Kidney (tissue), 14 donors: Measurements from ENCODE around the gene NTRK1. TPM values are rescaled to one million over a fixed set of nuclear protein-coding genes. Genes with fewer than 3 reads are reported as not detected.

Experiments used
- DNase-seq, 5 donors: peaks; one replicate each; pipeline ENCODE4 v3.0.0-alpha.2; 2013 to 2020
- FAIRE-seq: peaks from 2 replicates; lab custom pipeline; 2012; peaks lifted over from hg19 to GRCh38; lab: Jason Lieb, UNC
- H3K27ac ChIP-seq, 2 donors: one replicate each; pipeline ENCODE4 v1.7.0; 2013; ENCODE audit warnings: low read depth in 2 of 2, low read length in 2 of 2, inconsistent platforms in 1 of 2
- H3K27me3 ChIP-seq: one replicate; pipeline ENCODE4 v1.7.1; 2013; ENCODE audit warnings: low read length, inconsistent platforms; ENCODE audit not compliant: control insufficient read depth, insufficient read depth
- H3K36me3 ChIP-seq, 3 donors: one replicate each; pipeline versions ENCODE4 v1.7.0 to v1.7.1; 2013; ENCODE audit warnings: low read length in 3 of 3, control low read depth in 1 of 3, inconsistent platforms in 1 of 3; ENCODE audit not compliant: insufficient read depth in 3 of 3, control insufficient read depth in 2 of 3
- H3K4me1 ChIP-seq, 3 donors: one replicate each; pipeline versions ENCODE4 v1.7.0 to v1.7.1; 2013; ENCODE audit warnings: low read length in 3 of 3, inconsistent platforms in 1 of 3, low read depth in 1 of 3; ENCODE audit not compliant: control insufficient read depth in 2 of 3, insufficient read depth in 2 of 3
- H3K4me3 ChIP-seq, 3 donors: one replicate each; pipeline versions ENCODE4 v1.7.0 to v1.8.1; 2013; ENCODE audit warnings: low read length in 3 of 3, control low read depth in 1 of 3, inconsistent platforms in 1 of 3
- H3K9ac ChIP-seq, 3 donors: one replicate each; pipeline versions ENCODE4 v1.7.0 to v1.7.1; 2013; ENCODE audit warnings: low read length in 3 of 3, control low read depth in 1 of 3, inconsistent platforms in 1 of 3
- H3K9me3 ChIP-seq, 3 donors: one replicate each; pipeline versions ENCODE4 v1.7.0 to v1.7.1; 2013; ENCODE audit warnings: low read length in 3 of 3, control low read depth in 1 of 3, inconsistent platforms in 1 of 3; ENCODE audit not compliant: control insufficient read depth in 2 of 3, insufficient read depth in 1 of 3
- CTCF ChIP-seq: IDR thresholded peaks from 3 replicates; pipeline ENCODE4 v1.5.1; 2012; ENCODE audit warnings: mild to moderate bottlenecking, moderate library complexity, borderline replicate concordance; ENCODE audit not compliant: insufficient read depth; ENCODE audit errors: extremely low read depth
- intact Hi-C: fragments of 100-400 bp; cut with DNase I; formaldehyde crosslinking; loops from one replicate; pipeline ENCODE4 v1.11.1; 2022
- polyA plus RNA-seq: library from polyadenylated mRNA; stranded (reverse); fragments of 350-450 nt; fragmentation: Illumina TruSeq; extraction: RNeasy Lipid Tissue Mini Kit (QIAGEN cat#74804); gene quantifications from one replicate; pipeline ENCODE4 v1.2.3, GENCODE V29; 2014; ENCODE audit warnings: low read depth, low replicate concordance; ENCODE audit not compliant: insufficient read depth
- total RNA-seq: library from RNA; stranded (reverse); fragmentation: NEBNext Ultra II Directional; extraction: Animal tissue kit (Norgen Biotek cat#: 25700); gene quantifications from one replicate; pipeline ENCODE4 v1.2.1, GENCODE V29; 2021
- donor health status: control.
- donor health status: control.
- donor health status: control.
- donor health status: control.
- donor health status: control.
- donor health status: DM: yes; HTN: yes; CAD: no.
- donor health status: Normal renal cell carcinoma (clear cell type).

Gene NTRK1
- total and polyA plus RNA-seq, 2 donors from 2014 or later, result 1.0 to 1.3 TPM

- H3K27ac ChIP-seq, result no peak overlapping the region
Measured at GRCh38 chr1:156826630-156827029, 34.0 kb upstream of the NTRK1 start.

GRCh38 chr1:156828400-156829124, 32.1 kb upstream of the NTRK1 start:
- Histone ChIP-seq H3K4me3 (no peak overlapping the region), H3K27ac (no peak overlapping the region), H3K36me3 (no peaks in the 10 kb centered on the region), H3K27me3 (no peaks in the 10 kb centered on the region), H3K9me3 (no peaks in the 10 kb centered on the region), H3K9ac (no peak overlapping the region), H3K4me1 (no peaks in the 10 kb centered on the region)
- FAIRE-seq, result no peak
- peak in 1 of 5 donors; percentile 59 for DNase-seq
- intact Hi-C loops, result no loop called here
- no peak for TF ChIP-seq CTCF

More at GRCh38 chr1:156826630-156827029, 34.0 kb upstream of the NTRK1 start:
- intact Hi-C loops, result no loop called here
- Histone ChIP-seq H3K9ac (no peak overlapping the region), H3K36me3 (no peaks in the 10 kb centered on the region), H3K4me1 (no peaks in the 10 kb centered on the region), H3K4me3 (no peak overlapping the region), H3K27me3 (no peaks in the 10 kb centered on the region), H3K9me3 (no peaks in the 10 kb centered on the region)
- FAIRE-seq, result no peak
- no peak for TF ChIP-seq CTCF
- no peak for DNase-seq

GRCh38 chr1:156832434-156832833, 28.2 kb upstream of the NTRK1 start:
- Histone ChIP-seq H3K9me3 (no peaks in the 10 kb centered on the region), H3K9ac (no peak overlapping the region), H3K36me3 (no peaks in the 10 kb centered on the region), H3K27me3 (peaks cover 2% of the 10 kb centered on the region), H3K4me1 (no peaks in the 10 kb centered on the region), H3K4me3 (no peak overlapping the region), H3K27ac (no peak overlapping the region)
- DNase-seq, result peak in 1 of 5 donors; percentile 17
- FAIRE-seq, result no peak
- no peak for TF ChIP-seq CTCF
- intact Hi-C loops, result no loop called here
